ENCODE results near the gene PLA2G4B.
A peak's percentile ranks its signal among the peaks of the same experiment; 100 is the strongest.
"Not testable (repeated sequence)": the region's sequence is repeated elsewhere in the genome, so short reads cannot be mapped to it uniquely, and the experiment has no call there.

Gene PLA2G4B

DNA sequence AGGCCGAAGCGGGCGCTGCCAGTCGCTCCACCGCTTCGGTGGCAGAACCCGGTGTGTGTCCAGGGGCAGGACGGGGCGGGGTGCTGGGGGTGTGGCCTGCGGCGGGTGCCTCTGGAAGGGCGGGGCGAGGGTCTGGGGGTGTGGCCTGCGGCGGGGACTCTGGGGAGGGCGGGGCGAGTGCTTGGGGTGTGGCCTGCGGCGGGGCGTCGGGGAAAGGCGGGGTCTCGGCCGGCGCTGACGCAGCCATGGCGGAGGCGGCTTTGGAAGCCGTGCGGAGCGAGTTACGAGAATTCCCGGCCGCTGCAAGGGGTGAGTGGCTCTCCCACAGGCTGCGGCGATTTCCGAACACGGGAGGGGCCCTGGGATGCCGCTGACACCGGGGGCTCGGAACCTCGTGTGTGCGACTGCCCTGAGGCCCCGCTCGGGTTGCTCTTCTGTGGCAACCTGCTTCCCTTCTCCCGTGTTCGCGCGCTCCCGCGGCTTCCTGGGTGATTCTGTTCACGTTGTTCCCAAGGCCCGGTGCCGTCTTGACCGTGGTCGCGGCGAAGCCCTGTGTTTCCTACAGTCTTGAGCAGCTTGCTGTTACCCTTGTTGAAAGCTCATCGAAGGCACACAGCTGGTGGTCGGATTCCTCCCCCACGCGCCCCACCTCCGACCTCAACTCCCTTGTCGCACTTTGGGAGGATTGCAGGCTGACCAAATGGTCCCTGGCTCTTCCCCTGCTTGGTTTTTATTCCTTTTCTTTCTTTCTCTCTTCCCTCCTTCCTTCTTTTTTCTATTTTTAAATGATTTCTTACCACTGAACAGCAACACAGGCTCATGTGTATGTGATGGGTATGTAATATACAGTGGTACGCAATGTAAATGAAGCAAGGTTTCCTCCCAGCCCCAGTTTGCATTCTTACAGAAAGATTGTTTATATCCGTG lies 10.5 kb upstream of the PLA2G4B start, which contains the start of gene JMJD7:
Gene JMJD7, plus strand, starts transcription at position 213 of the 927 bp plus-strand sequence. Its CDS starts 33 bp downstream, at position 246.
- DNase-seq: peak; percentile 77

DNA sequence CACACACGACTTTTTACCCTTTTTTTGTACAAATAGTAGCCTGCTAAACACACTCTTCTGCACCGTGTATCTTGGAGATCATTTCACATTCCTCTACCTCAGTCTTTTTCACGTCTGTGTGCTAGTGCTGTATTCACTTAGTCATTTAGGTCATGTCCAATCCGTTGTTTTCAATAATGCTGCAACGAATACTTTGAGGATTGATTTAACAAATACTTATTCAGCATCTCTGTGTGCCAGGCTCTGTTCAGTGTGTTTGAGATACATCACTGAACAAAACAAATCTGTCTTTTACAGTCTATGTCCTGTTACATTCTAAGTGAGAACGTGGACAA lies 9.9 kb upstream of the PLA2G4B start:
- no peak for DNase-seq

DNA sequence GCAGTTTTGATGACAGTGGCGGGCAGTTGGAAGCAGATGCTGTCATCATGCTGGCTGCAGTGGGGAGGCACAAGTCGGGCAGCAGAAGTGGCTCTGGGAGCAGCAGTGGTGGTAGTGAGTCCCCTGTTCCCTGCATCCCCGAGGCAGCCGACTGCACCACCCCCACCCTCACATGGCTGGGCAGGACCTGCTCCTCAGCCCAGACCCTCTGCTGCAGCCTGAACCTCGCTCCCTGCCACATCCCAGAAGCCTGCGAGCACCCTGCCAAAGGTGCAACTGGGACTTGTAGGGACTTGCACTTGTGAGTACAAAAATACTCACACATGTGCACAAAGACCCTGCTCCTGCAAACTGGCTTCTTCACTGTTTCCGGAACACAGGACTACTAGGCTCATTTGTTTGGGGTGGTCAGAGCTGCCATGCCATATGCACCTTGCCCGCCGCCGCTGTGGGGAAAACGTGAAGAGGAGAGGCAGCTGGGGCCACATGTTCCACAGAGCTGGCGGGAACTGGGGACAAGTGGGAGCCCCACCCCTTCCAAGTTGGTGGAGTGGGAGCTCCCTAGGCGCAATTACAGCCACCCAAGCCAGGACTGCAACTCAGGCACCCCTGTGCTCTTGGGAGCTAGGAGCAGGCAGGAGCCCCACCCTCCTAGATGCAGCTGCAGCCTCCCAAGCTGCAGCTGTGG lies 8.5 kb upstream of the PLA2G4B start:
- no peak for DNase-seq

DNA sequence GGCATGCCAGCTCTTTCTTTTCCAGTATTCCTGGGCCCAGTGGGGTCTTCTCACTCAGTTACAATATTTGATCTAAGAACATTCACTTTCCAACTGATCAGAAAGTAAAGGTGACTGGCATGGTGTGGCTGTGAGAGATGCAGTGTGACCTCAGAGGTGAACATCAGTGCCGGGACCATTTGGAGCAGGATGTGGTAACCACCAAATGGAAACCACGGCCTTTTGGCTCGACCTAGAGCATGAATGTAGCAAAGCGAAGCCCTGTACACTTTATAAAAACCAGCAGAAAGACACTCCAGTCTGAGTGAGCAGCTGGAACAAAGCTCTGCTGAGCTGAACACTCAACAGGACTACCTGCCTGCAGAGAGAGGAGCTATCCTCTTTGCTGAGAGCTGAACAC lies 7.4 kb upstream of the PLA2G4B start:
- not testable (repeated sequence) for DNase-seq

DNA sequence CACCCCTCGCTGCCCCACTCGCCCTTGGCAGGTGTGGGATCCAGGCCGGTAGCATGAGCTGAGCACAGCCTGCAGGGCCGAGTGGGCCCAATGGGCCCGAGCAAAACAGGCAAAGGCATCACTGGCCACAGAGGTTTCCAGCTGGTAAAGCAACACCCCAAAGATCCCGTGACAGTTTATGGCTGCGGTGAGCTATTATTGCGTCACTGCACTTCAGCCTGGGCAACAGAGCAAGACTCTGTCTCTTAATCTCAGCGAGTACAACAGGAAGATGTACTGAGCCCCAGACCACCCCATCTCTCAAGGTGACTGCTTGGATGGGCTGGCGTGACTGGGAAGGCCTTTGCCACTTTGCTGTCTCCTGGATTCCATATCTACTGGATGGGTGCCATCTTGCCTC lies 6.4 kb upstream of the PLA2G4B start:
- DNase-seq: no peak

DNA sequence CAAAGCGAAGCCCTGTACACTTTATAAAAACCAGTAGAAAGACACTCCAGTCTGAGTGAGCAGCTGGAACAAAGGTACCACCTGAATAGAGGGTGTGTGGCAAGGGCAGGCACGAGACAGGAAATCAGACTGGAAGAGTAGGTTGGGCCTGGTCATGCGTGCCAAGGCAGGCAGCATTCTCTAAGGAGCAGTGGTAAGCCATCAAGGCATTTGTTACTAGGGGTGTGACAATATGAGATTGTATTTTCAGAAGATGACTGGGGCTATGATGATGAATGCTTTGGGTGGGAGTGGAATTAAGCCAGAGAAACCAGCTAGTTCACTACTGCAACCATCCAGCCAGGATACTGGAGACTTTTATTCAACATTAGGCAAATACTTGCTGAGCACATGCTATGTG lies 5.8 kb upstream of the PLA2G4B start:
- no peak for DNase-seq

DNA sequence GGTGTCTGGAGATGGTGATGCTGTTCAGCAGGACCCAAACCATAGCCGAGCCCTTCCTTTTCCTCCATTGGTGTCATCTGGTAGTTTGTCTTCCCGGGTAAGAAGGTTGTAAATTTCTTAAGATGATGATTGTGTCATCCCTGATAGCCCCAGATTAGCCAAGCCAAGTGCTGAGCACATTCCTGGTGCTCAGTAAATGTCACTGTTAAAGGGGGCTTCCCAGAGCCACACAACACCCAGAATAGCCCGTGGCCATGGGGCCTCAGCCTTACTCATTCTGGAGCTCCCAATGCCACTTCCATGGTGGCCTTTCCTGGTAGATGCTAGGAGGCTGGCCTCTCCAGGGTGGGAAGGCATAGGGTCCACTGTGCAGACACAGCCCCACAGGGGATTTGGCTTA lies 4.6 kb upstream of the PLA2G4B start:
- DNase-seq: no peak

DNA sequence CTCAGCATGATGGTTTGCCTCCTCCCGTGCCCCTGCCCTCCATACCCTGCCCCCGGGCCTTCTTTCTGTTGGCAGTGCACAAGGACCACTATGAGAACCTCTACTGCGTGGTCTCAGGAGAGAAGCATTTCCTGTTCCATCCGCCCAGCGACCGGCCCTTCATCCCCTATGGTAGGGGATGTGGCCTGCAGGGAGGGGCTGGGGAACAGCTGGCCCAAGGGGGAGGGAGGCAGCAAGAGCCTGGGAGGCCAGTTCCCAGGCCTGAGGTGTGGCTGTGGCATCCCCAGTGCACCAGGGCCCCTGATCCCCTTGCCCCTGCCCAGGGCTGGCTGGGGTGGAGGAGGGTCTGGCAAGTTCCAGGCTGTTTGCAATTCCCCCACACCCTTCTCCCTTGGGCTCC lies 2.6 kb upstream of the PLA2G4B start:
- no peak for DNase-seq

DNA sequence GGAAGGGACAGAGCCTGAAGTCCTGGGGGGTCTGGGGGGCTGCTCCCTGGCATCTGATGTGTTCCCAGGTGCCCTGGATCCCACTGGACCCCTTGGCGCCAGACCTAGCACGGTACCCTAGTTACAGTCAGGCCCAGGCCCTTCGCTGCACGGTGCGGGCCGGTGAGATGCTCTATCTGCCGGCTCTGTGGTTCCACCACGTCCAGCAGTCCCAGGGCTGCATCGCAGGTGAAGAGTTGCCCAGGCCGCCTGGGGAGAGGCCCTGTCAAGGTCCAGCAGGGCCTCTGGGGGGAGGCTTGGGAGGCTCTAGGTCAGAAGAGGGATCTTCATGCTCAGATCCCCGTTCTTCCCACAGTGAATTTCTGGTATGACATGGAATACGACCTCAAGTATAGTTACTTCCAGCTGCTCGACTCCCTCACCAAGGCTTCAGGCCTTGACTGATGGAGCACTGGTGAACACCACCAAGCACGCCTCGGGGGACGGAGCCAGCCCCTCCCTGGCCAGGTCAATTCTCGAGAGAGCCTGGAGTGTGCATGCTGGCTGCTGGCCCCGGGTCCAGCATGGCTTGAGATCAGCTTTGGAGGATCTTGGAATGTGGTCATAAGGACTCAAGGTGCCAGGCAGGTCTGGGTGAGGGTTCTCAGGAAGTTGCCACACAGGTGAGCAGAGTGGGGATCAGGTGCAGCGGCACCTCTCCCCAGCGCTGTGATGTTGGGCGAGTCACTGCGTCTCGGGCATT lies 1.8 kb upstream of the PLA2G4B start:
- DNase-seq: no peak

DNA sequence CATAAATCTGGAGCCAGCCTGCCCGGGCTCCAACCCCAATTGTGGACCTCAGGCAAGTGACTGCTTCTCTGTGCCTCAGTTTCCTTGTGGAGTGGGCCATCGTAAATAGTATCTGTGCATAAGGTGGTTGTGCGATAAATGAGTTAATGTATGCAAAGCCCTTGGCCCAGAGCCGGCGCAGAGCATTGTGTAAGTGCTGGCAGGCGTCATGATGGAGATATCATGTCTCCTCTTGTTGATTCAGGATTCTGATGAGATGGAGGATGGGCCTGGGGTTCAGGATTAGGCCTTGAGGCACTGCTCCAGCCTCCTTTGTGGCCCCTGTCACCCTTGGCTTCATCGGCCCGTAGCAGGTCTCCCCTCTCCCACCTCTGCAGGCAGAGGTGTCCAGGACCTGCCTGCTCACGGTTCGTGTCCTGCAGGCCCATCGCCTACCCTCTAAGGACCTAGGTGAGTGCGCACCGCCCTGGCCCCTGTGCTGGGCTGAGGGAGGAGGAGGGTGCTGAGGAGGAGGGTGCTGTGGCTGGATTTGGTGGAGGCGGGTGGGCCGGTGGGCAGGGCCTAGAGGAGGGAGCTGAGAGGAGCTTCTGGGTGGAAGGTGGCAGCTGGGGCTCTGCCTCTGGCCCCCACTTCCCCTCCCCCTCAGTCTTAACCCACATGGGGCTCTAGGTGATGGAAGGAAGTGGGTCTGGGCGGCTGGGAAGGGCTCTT lies 1.3 kb downstream of the PLA2G4B start:
- no peak for DNase-seq

DNA sequence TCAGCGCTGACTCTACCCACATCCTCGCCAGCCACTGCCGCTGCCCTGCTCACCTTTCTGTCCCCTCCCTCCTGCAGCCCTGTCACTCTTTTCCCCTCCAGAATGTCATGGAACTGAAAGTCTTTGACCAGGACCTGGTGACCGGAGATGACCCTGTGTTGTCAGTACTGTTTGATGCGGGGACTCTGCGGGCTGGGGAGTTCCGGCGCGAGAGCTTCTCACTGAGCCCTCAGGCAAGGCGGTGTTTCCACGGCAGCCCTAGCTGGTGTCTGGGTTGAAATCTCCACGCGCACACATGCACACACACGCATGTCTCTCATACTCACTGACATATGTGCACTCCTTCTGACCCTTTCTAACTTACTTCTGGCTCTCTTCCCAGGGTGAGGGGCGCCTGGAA lies 2.0 kb downstream of the PLA2G4B start:
- DNase-seq: no peak

DNA sequence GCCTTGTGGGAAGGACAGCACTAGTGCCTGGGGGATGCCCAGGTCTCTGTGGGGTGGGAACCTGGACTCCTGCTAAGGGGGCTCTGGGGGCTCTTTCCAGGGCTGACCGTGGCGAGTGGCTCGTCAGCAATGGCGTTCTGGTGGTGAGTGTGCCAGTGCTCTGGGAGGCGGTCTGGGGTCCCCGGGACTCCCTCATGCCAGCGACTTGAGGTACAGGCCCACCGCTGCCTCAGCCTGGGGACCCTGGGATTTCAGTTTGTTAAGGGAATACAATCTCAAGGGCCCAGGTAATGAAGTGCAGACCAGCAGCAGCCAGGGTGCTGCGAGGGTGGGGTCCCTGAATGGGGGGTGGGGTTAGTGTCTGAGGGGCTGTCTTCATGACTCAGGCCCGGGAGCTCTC lies 2.5 kb downstream of the PLA2G4B start:
- DNase-seq: no peak

DNA sequence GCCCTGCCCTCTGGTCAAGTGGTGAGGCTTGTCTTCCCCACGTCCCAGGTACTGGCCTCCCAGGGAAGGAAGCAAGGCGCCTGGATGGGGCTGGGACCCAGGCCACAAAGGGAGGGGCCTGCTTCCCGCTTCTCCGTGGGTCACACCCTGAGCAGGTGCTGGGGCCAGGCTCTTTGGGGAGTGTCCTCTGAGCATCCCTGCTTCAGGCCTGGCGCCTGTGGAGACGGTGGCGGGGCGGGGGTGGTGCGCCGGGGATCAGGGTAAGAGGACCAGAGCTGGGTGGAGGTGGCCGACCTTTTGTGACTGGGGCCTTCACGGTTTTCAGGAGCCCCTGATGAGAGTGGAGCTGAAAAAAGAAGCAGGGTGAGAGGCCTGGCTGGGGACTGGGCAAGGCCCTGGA lies 3.6 kb downstream of the PLA2G4B start:
- no peak for DNase-seq

DNA sequence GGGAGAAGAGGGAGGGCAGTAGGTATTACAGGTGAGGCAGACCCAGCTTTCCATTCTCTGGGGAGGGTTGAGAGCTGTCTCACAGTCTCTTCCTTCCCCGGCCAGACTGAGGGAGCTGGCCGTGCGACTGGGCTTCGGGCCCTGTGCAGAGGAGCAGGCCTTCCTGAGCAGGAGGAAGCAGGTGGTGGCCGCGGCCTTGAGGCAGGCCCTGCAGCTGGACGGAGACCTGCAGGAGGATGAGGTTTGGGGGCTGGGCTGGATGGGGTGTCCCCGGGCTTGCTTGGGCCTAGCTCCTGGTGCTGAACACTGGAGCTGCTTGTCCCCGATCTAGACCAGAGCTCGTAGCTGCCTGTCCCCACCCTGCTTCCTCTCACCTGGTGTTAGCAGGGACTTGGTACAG lies 4.9 kb downstream of the PLA2G4B start:
- no peak for DNase-seq

DNA sequence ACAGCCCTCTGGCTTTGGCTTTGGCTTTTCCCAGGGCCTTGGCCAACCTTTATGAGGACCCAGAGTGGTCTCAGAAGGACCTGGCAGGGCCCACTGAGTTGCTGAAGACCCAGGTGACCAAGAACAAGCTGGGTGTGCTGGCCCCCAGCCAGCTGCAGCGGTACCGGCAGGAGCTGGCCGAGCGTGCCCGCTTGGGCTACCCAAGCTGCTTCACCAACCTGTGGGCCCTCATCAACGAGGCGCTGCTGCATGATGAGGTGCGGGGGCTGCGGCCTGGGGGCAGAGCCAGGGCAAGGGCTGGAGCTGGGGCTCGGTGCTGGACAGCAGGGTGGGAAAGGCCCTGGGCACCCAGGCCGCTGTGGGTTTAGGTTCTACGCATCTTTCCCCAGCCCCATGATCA lies 6.2 kb downstream of the PLA2G4B start:
- DNase-seq: no peak

DNA sequence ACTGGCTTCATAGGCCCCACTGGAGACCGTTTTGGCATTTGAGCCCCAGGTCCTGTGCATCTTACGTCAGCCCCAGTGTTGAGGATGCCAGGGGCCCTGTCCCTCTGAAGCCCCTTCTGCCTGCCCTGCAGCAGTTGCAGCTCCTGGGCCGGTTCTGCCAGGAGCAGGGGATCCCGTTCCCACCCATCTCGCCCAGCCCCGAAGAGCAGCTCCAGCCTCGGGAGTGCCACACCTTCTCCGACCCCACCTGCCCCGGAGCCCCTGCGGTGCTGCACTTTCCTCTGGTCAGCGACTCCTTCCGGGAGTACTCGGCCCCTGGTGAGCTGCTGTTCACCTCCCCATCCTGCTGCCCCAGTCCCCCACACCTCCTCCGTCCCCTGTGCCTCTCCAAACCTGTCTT lies 8.6 kb downstream of the PLA2G4B start:
- DNase-seq: no peak

DNA sequence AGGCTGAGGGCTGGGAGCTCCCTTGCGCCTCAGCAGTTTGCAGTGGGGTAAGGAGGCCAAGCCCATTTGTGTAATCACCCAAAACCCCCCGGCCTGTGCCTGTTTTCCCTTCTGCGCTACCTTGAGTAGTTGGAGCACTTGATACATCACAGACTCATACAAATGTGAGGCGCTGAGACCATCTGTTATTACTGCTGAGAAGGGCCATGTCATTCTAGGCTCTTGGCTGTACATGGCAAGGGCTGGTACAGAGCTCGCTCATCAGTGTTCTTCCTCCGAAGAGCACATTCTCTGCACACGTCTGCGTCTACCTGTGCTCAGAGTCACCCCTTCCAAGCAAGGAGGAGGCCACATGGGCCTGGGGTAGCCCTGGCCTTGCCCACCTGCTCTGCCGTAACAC lies 9.3 kb downstream of the PLA2G4B start:
- DNase-seq: no peak

DNA sequence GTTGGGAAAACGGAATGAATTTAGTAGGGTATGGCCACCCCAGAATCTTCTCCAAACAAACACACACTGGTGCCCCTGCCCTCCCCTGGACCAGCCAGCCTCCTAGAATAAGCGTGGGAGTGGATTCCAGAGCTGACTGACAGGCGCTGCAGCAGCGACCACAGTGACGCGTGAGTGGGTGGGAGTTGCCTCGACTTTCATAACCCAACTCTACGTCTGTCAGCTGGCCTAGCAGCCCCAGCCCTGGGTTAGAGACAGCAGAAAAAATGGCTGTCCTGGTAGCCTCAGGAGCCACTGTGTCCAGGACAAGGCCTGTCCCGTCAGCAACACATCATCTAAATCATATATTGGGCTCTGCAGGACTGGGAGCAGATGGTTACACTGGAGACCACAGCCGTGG lies 10.0 kb downstream of the PLA2G4B start:
- no peak for DNase-seq

DNA sequence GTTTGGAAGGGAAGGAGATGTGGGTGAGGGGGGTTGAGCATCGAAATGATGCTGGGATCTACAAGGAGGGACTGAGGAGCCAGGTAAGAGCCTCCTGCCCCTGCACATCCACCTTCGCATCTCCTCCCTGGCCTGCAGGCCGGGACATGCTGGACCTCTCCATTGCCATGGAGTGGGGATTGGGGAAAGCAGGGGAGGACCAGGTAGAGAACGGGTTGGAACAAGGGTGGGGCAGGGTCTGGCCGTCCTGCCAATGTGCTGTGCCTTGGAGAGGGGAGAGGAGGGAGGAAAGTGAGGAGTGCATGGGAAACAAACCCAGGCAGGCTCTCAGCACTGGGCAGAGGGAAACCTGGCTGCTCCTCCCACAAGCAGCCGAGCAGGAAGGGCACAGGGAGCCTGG lies 10.6 kb downstream of the PLA2G4B start:
- no peak for DNase-seq

DNA sequence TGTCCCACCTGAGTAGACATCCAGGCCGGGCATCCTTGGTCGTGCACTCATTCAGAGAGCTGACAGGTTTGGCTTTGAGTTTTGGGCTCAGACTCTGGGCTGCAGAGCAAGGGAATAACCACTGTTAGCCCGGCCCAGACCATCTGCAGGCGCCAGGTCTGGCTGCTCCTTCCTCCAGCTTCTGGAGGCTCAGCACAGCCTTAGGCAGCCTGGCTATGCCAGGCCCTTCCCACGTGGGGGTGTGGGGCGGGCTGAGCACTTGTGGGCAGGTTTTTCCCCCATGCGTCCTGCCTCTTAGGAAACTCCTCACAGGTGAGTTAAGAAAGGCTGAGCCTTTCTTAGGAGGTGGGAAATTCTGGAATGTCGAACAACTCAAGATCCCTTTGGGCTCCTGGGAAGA lies 11.2 kb downstream of the PLA2G4B start:
- no peak for DNase-seq

DNA sequence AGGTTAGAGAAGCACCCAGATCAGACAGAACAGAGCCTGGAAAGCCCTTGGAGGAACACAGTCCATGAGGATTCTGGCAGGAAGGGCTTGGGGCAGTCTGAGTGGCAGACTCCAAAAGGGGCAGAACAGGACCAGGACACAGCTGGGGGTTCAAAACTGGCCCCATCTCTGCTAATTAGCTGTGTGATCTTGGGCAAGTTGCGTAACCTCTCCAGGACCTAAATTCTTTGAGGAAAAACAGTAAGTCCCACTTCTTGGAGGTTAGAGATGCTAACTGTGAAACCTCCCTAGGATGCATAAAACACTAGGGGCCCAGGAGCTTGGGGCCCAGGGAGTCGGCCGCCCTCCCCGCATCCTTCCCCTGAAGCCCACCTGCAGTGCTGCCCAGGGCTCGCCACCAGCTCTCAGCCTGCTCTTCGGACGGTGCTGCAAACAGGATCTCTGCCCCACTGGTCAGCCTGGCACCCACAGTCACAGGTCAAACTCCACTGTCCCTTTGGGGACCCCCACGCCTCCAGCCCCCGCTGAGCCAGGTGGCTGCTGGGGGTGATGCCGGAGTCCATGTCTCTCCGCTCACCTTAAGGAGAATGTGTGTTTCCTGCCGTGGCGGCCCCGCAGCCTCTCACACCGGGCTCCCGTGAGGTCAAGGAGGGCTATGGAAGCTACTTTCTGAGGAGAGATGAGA lies 12.0 kb downstream of the PLA2G4B start:
- DNase-seq: no peak

DNA sequence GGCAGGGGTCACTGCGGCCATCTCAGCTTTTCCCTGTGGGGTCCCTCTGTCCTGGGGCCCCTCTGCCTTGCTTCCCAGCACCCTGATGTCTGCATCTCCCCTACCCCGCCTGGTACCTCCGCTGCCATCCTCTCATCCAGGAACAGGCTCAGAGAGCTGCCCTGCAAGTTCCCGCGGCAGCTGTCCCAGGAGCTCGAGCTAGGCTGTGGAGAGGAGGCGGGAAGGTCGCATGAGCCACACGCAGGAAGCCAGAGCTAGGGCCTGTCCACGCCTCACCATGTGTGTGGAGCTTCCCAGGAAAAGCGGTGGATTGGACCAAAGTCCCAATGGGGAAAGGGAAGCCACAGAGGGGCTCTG lies 12.5 kb downstream of the PLA2G4B start:
- no peak for DNase-seq

Measured in KG1 (cell line).